ENCODE data around the gene CERS6.

CERS6 gene

DNA sequence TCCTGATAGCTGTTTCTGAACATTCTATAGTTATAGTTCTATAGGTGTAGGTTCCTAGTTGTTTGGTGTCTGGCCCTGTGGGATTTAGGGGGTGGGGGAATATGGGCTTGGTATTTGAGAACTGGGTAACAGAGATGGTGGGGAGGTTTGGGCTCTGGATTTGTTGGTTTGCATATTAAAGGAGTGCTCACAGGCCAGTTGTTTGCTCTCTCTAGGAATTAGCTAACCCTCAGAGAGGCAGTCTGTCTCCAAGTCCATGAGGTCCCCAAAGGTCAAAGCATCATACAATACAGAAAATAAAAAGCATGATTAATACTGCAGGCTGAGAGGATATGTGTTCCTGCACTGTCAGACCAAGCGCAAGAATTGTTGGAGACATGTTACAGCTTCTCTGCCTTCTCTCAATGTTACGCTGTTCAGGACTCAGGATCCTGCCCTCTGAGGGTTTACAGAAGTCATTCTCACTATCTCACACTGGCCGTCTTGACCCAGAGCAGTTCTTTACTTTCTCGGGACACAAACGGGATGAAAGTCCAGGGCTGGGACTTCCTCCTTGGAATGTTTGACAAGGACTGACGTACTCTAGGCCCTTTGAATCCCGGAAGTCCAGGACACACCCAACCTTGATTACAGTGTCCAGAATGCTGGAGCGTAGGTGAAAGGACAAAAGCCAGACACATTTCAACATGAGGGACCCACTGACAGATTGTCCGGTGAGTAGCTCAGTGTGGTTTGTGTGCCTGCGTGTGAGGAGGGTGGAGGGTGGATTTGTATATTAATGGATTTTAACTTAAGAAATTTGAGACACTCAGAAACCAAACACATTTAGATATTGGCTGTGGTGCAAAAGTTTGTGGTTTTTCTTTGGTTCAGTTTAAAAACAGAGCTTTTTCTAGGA is 346.1 kb downstream of the CERS6 start, which contains the start of gene NOSTRIN:
NOSTRIN (plus strand) TSS at position 677 of the 898 bp plus-strand sequence; CDS start at position 687, 10 bp downstream.
- DNase-seq (ENCODE audit: low read depth): no peak

DNA sequence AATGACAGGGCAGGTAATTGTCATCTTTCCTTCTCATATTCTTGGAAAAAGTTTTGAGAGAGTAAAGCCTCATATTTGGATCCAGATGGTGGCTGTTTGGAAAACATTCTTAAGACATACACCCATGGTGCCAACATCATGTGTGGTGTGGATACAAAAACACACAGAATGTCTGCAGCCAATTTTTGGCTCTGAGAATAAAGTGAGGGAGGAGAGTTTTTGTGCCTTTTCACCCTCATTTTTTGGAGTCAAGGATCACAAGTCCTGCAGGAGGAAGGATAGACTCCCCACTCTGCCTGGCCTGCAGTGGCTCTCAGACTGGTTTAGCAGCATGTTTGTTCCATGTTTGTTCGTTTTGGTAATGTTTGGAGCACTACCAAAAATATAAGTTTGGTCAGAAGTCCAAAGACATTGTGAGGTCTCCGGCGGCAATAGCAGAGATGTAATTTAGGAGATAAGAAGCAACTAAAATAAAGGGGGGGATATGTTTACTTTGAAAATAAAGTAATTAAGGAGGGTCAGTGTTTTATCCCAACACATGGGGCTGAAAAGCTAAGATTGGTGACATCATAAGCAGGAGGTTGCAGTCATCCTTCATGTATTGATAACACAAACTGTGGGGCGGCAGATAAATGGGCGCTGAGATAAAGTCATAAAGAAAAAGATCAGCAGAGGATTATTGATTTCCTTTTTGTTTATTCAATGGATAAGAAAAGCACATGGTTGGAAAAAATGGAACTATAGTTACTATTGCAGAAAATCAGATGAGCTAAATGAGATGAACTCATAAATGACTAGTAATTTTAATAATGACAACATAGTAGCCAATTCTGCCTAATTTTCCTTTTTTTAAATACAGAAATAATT is 347.0 kb downstream of the CERS6 start:
- no peak for DNase-seq (ENCODE audit: low read depth)

DNA sequence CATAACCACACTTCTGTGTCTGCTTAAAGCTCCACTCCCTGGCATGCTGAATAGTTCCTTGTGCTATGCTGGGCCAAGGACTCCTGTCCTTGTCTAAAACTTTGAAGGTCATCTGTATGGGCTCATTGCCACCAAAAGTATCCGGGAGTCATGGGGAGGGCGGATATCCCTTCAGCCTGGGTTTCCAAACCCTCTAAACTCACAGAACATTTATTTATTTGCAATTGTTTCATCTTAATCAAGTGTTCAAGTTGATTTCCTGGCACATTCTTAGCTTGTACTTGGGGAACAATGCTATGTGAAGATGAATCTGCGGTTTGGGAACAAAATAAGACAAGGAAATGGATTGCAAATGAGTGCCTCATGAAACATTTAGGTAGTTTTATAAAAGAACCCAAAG is 348.1 kb downstream of the CERS6 start:
- DNase-seq (ENCODE audit: low read depth): no peak

DNA sequence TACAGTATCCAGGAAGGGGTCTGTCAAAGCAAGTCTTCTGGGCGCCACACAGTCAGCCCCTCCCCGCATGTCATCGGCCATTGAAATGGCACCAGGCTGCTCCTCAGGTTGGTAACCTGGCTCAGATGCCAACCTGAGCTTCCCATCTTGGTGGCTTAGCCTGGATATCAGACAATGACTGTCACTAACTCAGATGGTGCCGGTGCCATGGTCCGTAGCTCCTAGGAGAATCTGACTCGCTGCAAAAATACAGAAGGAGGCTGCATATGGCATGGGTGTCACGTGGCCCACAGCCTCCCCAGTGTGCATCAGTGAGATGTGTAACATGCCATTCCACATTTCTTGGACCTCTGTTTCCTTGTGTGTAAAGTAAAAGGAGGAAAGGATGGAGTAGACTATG is 349.5 kb downstream of the CERS6 start:
- no peak for DNase-seq (ENCODE audit: low read depth)

DNA sequence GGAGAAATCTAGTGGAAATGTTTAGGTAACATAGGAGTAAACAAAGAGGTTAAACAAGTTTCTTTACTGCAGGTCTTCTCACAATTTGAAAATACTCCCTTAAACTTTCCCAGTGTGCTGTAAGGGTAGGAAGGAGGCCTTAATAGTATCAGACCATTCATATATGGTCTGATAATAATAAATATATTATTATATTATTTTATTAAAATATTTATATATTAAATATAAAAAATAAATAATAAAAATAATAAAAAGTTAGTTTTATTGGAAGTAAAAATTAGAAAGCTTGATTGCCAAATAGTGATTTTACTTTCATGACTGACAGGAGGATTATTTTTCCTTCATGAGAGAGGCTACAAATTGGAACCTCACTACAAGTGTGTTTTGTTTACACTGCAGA is 353.5 kb downstream of the CERS6 start:
- DNase-seq (ENCODE audit: low read depth): no peak

DNA sequence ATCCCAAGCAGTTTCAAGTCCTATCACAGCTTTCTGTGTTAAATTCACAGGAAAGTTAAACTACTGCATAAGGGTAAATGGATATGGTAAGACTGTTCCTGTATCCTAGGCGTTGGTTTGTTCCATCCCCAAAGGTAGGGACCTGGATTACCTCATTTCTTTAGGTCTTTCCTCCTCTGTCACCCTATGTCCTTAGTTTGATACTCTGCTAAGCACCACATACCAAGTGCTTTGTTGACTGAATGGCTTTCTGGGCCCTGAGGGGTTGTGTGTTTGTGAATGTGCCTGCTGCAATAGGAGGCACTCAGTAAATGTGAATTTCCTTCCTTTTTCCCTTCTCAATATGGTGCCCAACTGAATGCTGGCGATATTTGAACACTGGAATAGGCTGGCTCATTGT is 354.2 kb downstream of the CERS6 start:
- no peak for DNase-seq (ENCODE audit: low read depth)

DNA sequence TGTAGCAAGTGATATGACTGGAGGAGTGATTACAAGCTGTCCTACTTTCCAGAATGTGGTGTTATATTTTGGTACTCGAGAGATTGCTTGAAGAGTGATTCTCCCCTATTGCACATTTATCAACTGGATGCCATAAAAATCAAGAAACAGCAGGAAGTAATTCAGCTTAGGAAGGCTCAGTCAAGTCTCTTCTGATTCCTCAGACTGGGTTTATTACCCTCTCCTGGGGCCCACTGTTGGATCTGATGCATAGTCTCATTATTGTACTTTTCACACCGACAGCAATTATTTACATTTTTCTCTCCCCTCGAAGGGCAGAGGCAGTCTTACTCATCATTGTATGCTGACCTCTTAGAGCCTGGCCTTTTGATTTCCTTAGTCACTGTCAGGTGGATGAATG is 355.6 kb downstream of the CERS6 start:
- DNase-seq (ENCODE audit: low read depth): no peak

DNA sequence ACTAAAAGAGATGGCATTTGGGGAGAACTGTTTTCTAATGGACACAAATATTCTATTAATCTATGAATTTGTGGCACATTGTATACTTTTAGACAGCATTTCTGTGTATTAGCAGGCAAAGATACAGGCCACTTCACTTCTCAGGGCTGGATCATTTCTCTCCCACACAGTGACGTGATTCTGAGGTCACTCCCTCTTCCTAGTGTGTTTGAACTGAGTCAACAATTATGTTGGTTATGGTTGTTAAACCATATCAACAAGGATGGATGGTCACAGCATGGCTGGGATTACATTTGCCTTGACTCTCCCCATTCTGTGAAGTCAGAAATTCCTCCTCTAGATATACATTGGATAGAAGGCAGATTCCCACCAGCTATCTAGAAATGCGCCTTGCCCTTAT is 358.0 kb downstream of the CERS6 start:
- no peak for DNase-seq (ENCODE audit: low read depth)

DNA sequence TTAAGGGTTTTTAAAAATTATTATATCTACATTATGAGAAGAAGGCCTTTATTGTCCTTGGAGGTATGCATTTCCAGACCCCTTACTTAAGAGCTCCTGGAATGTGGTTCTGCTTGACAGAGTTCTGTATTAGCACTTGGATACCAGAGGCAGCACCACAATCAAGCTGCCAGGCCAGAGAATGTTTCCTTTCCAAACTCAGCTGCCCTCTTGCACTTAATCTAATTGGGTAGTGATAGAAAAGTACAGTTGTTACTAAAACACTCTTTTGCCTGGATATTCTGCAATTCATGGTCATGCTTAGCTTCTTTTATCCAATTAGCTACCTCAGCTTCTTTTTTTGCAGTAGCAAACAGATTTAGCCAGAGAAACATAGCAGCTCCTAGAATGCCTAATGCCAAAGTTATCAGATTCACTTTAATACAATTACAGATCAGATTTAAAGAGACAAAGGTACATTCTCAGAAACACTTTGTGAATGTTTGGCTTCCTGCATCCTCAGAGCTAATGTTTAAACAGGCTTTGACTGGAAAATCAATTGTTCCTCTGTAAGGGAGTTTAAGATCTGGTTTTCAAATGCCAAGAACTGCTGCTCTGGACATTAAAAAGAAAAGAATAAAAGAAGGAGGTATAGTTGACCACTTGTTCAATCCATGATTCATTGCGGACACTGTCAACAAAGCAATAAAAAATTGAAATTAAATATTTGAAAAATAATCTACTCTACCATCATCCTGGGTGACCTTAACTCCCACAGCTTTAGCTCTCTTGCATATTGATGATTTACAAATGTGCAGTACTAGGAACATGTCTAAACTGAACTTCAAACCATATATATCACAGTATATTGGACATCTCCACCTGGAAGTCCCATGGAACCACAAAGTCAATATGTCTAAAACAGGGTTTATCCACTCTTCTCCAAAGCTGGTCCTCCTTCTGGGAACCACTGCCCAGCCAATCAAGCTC is 359.2 kb downstream of the CERS6 start:
- no peak for DNase-seq (ENCODE audit: low read depth)

DNA sequence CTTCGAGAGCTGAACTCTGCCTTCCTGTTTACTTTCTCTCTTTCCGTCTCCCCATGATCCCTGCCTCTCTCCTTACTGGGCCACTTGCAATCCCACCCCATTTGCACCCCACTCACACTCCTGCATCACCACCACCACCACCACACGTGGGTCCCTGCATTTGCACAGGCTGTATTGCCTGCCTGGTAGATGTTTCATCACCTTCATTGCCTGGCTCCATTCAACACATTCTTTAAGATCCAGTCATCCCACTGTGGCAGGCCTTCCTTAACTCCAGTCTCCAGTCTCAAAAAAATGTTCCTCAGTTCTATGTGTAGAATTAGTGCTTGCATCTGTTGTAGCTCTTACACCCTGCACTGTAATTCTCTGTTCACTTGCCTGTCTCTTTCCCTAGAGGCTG is 360.3 kb downstream of the CERS6 start:
- no peak for DNase-seq (ENCODE audit: low read depth)

DNA sequence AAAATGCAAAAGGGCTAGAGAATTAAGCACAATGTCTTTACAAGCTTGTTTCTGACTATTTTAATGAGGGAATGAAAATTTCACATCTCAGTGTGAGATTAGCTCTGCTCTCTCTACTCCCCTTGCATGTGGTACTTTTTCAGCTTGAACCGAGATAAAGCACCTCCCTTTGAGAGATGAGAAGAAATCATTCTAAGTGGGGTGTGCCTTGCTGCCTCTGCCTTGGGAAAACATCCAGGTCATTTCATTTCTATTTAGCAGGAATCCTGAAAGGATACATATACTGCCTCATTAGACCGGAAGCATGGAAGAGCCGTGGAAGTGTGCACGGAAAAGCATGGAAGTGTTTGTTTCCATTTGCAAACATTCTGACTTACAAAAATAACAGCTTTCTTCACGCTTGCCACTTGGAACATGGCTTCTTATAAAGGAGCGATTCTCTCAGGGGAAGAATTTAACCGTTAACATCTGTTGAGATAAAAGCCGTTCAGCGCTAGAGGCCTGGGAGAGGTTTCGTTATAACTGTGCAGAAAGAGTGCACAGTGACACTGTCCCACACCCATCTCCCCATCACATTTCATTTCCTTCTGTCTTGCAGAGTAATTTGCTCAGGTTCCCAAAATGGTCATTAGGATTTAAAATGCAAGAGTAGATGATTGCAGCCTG is 363.1 kb downstream of the CERS6 start:
- no peak for DNase-seq (ENCODE audit: low read depth)

DNA sequence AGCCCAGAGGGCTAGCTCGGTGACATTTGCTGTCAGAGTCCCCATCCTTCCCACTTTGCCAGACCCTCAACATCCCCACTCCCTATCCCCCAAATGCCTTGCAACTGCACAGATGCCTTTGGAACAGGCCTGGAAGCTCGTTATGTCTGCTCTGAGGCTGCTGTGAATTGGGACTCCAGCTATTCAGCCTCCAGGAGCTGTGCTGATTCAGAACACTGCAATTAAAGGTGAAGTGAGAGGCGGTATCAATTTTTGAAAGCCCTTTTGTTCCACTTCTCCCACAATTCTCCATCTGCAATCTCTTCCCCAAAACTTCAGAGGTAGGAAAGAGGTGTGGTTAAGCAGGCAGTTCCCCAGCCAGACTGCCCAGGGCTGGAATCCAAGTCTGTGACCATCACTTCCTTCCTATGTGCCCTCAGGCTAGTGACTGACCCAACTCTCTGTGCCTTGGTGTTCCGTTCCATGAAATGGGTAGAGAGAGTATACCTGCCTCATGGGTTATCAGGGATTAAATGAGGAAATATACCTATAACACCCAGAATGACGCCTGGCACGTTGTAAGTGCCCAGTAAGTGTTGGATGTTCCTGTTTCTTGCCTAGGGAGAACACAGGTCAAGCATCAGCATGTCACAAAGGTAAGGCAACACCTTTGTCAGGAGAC is 363.9 kb downstream of the CERS6 start:
- no peak for DNase-seq (ENCODE audit: low read depth)

DNA sequence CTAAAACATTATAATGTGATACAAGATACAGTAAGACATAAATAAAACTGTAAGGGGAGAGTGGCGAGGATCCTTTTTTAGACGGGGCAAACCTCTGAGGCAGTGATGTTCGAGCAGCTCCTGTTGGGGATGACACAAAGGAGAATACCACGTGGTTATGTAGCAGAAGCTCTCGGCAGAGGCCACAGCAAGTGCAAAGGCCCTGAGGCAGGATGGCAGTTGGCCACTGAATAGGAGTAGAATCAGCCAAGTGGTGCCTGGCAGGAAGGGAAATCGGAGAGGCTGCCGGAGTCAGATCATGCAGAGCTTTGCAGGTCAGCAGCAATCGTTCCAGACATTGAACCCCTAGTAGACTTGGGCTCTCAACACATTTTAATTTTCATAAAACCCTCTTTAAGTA is 365.5 kb downstream of the CERS6 start:
- no peak for DNase-seq (ENCODE audit: low read depth)

DNA sequence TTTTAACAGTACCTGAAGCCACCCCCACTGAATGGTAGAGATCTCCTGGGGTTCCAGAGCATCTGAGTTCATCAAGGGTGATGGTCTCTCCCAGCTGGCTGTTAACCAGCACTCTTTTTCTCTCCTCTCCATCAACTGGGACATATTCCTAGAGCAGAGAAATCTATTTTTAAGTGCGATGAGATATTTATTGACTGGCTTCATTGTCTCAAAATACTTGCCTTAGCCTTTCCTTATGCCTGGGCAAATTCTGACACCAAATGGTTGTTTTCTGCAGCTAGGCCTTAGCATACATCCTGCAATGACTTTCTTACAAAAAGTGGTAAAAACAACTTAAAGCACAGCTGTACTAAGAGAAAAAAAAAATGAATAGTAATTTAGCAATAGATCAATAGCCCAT is 365.9 kb downstream of the CERS6 start:
- DNase-seq (ENCODE audit: low read depth): no peak
